NT2/D1 (cell line): ENCODE measurements around the gene SYK.

ENCODE experiments used
- SUZ12 ChIP-seq: IDR thresholded peaks from 2 replicates; pipeline ENCODE4 v1.6.1; 2011; ENCODE audit not compliant: insufficient read length, insufficient read depth; ENCODE audit errors: extremely low read depth
- YY1 ChIP-seq: IDR thresholded peaks from 2 replicates; pipeline ENCODE4 v1.6.1; 2011; ENCODE audit not compliant: insufficient read length, insufficient read depth
- ZNF274 ChIP-seq: IDR thresholded peaks from 2 replicates; pipeline ENCODE4 v1.6.1; 2011; ENCODE audit warnings: mild to moderate bottlenecking, low read depth, low read length

DNA sequence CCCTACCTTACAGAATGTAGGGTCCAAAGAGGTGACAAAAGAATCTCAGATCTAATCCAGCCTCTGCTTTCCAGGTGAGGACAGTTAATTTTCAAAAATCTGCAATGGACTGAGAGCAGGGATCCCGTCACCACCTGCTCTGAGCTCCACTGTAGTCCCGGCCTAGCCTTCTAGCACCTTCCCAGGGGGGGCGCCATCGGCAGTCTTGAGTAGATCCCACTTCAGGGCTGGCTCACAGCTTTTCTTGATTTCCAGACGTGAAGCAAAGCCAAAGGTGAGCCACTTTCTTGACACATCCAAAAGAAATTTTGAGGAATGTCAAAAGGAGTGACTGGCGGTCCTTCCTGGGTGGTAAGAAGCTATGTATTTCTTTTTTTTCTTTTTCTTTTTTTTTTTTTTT is 114.1 kb downstream of the SYK start:
- TF ChIP-seq ZNF274 (no peak), YY1 (no peak), SUZ12 (no peak)
